HG03520 (cell line): ENCODE data around the gene SLC6A11.

Experiments used
- ATAC-seq: cut with Tn5 transposase; IDR thresholded peaks from one replicate; pipeline ENCODE4 v1.9.1; 2021; ENCODE audit warnings: mild to moderate bottlenecking, moderate library complexity; ENCODE audit not compliant: unreplicated experiment

SLC6A11 gene

DNA sequence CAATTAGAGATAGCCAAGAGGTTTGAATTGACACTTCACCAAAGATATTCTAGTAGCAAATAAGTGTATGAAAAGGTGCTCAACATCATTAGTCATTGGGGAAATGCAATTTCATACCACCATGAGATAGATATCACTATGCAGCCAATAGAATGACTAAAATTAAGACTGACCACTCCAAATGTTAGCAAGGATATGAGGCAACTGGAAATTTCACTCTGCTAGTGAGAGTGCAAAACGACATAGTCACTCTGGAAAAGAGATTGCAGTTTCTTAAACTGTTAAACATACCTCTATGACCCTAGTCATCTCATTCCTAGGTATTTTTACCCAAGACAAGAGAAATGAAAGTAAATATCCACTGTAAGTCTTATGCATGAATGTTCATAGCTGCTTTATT is 27.6 kb upstream of the SLC6A11 start:
- ATAC-seq = no peak

GRCh38 chr3:10790713-10791112 is 25.3 kb upstream of the SLC6A11 start:
- no peak for ATAC-seq

- no peak for ATAC-seq
Observed at GRCh38 chr3:10792208-10792607, 23.8 kb upstream of the SLC6A11 start.

- no peak for ATAC-seq
Observed at GRCh38 chr3:10798600-10799367, 17.2 kb upstream of the SLC6A11 start.

GRCh38 chr3:10804183-10804648 is 11.8 kb upstream of the SLC6A11 start:
- no peak for ATAC-seq

GRCh38 chr3:10806006-10806405 is 10.0 kb upstream of the SLC6A11 start:
- ATAC-seq = no peak

- no peak for ATAC-seq
Observed at GRCh38 chr3:10808130-10808735, 7.8 kb upstream of the SLC6A11 start.

DNA sequence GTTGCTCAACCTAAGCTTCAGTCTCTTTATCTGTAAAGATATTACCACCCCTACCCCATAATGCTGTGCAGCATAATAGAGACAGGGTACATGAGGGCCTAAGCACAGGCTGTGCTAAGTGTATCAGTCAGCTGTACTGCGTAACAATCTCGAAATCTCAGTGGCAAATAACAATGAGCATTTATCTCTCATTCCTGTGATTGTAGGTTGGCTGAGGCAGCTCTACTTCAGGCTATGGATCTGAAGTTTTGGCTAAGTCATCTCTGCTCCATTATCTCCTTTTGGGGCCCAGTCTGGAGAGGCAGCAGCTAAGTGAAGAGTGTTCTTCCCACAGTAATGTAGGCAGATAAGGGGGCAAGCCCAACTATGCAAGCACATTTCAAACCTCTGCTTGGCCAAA is 7.1 kb upstream of the SLC6A11 start:
- ATAC-seq = no peak

- no peak for ATAC-seq
Observed at GRCh38 chr3:10810376-10810775, 5.7 kb upstream of the SLC6A11 start.

DNA sequence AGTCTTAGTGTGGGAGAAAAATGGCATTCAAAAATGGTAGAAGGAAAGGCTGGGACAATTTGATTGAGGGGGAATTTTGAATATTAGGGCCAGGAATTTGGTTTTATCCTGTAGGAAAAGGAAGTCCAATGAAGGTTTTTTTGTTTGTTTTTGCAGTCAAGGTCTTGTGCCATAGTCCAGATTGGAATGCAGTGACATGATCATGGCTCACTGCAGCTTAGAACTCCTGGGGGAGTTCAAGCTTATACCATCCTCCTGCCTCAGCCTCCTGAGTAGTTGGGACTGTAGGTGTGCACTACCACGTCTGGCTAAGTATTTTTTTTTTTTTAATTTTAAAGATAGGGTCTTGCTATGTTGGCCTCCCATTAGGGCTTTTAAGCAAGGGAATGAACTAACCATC is 2.6 kb upstream of the SLC6A11 start:
- no peak for ATAC-seq

GRCh38 chr3:10814623-10815022 is 1.4 kb upstream of the SLC6A11 start:
- no peak for ATAC-seq

GRCh38 chr3:10815487-10815886 is 541 bp upstream of the SLC6A11 start:
- ATAC-seq = no peak

DNA sequence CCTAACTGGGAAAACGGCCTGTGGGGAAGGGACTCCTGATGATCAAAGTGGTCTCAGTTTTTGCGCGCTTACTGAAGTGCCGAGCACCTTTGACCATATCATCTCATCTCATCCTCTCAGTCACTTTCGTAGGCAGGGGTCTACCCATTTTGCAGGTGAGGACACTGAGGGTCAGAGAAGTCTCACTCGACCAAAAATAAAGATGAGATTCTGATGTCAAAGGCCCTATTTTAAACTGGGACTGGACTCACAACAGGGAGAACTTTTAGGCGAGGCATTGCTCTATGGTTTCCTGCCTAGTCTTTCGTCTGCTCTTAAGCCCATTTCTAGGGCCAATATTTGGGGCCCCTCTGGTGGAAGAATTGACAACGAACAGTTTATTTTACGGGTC is 830 bp downstream of the SLC6A11 start:
- ATAC-seq = no peak

DNA sequence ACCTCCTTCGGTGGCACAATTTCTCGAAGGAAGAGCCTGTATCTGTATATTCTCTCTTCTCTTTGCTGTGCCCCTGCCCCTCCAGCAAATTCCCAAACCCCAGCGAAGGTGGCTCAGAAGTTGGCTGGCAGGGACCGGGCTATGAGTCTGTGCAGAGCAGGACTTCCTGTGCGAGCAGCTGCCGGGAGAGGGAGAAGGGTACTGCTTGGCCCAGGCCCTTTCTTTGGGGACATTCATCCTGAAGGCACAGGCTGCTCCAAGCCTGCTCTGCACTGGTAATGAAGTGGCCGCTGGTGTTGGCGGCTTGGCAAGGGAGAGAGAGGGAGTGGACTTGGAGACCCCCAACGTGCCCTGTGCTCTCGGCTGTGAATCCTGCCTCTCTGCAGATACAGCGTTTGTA is 1.5 kb downstream of the SLC6A11 start:
- ATAC-seq = no peak

- no peak for ATAC-seq
Observed at GRCh38 chr3:10822055-10822454, 6.0 kb downstream of the SLC6A11 start.

- ATAC-seq = no peak
Observed at GRCh38 chr3:10822708-10823515, 6.9 kb downstream of the SLC6A11 start.

DNA sequence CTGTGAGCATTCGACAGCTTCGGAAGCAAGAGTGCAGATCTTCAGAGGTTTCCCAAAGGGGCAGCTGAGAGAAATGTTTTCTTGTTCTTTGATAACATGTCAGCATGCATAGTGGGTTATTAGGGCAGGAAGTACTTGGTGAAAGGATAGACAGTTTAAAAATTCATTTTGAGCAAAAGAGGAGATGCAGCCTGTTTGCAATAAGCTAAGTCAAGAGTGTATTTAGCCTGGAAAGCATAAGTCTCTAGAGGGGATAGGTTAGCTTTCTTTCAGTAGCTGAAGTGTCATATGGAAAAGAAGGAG is 7.4 kb downstream of the SLC6A11 start:
- no peak for ATAC-seq

- ATAC-seq = no peak
Observed at GRCh38 chr3:10824468-10824867, 8.4 kb downstream of the SLC6A11 start.

- ATAC-seq = no peak
Observed at GRCh38 chr3:10833855-10834414, 17.9 kb downstream of the SLC6A11 start.

GRCh38 chr3:10834951-10835350 is 18.9 kb downstream of the SLC6A11 start:
- no peak for ATAC-seq

DNA sequence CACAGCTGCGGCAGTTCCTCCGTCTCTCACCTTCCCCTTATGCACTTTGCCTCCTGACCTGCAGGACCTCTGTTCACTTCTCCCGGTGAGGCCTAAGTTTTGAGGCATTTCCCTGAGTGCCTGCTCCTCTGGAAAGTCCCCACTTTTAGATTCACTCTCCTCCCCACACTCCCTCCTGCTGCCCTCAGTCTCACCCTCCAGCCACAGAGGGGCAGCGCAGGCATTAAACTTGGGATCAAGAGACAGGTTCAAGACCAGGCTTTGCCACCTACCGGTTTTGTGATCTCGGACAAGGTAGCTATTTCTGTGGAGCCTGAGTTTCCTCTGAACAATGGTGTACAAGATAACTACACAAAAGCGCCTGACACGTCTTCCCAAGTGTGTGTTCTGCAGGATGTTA is 19.4 kb downstream of the SLC6A11 start:
- no peak for ATAC-seq

- ATAC-seq = no peak
Observed at GRCh38 chr3:10836676-10837075, 20.6 kb downstream of the SLC6A11 start.
